ENCODE measurements around the gene GPATCH2. TPM values are rescaled to one million over a fixed set of nuclear protein-coding genes. Genes with fewer than 3 reads are reported as not detected.

GPATCH2 gene
- total RNA-seq, 1 experiment from 2014 or later: 34.5 TPM

GRCh38 chr1:217453816-217454215 is 177.1 kb downstream of the GPATCH2 start:
- H3K36me3 Mint-ChIP-seq (ENCODE audit: insufficient read depth, unreplicated experiment): peaks cover 7% of the 10 kb centered on the region
- POLR2A ChIA-PET: interaction anchor here (0.7 kb wide), 1 partner anchor 227 kb away, joined by 3 read pairs; no protein-coding TSS in a partner anchor
- intact Hi-C loops (cut with micrococcal nuclease): no loop called here
- BruUV-seq (replicated peaks): no TSS peak
- H3K27me3 Mint-ChIP-seq (ENCODE audit: insufficient read depth, unreplicated experiment): no peaks in the 10 kb centered on the region
- TF ChIP-seq CTCF (IDR thresholded peaks at IDR 0.05; ENCODE audit: unreplicated experiment): no peak
- no peaks in the 10 kb centered on the region for H3K9me3 Mint-ChIP-seq (ENCODE audit: unreplicated experiment)
- H3K4me3 Mint-ChIP-seq (ENCODE audit: unreplicated experiment): no peak overlapping the region
- no peak for DNase-seq (ENCODE audit: unreplicated experiment)
- CTCF ChIA-PET: no interaction called here
- no peaks in the 10 kb centered on the region for H3K4me1 Mint-ChIP-seq (ENCODE audit: insufficient read depth, unreplicated experiment)
- H3K27ac Mint-ChIP-seq (ENCODE audit: low read depth, unreplicated experiment): no peak overlapping the region

- no peaks in the 10 kb centered on the region for H3K27me3 Mint-ChIP-seq (ENCODE audit: insufficient read depth, unreplicated experiment)
- intact Hi-C loops (cut with micrococcal nuclease): no loop called here
- no peak overlapping the region for H3K4me3 Mint-ChIP-seq (ENCODE audit: unreplicated experiment)
- peaks cover 23% of the 10 kb centered on the region for H3K36me3 Mint-ChIP-seq (ENCODE audit: insufficient read depth, unreplicated experiment)
- CTCF ChIA-PET: no interaction called here
- no peak overlapping the region for H3K27ac Mint-ChIP-seq (ENCODE audit: low read depth, unreplicated experiment)
- POLR2A ChIA-PET: no interaction called here
- H3K4me1 Mint-ChIP-seq (ENCODE audit: insufficient read depth, unreplicated experiment): no peaks in the 10 kb centered on the region
- no peaks in the 10 kb centered on the region for H3K9me3 Mint-ChIP-seq (ENCODE audit: unreplicated experiment)
- no peak for DNase-seq (ENCODE audit: unreplicated experiment)
- TF ChIP-seq CTCF (IDR thresholded peaks at IDR 0.05; ENCODE audit: unreplicated experiment): no peak
- no TSS peak for BruUV-seq (replicated peaks)
Observed at GRCh38 chr1:217449370-217449769, 181.5 kb downstream of the GPATCH2 start.

GRCh38 chr1:217443845-217444244 is 187.0 kb downstream of the GPATCH2 start:
- no peak for DNase-seq (ENCODE audit: unreplicated experiment)
- Mint-ChIP-seq H3K36me3 (ENCODE audit: insufficient read depth, unreplicated experiment) (peaks cover 28% of the 10 kb centered on the region), H3K4me3 (ENCODE audit: unreplicated experiment) (no peak overlapping the region), H3K4me1 (ENCODE audit: insufficient read depth, unreplicated experiment) (no peaks in the 10 kb centered on the region), H3K27me3 (ENCODE audit: insufficient read depth, unreplicated experiment) (no peaks in the 10 kb centered on the region), H3K27ac (ENCODE audit: low read depth, unreplicated experiment) (no peak overlapping the region), H3K9me3 (ENCODE audit: unreplicated experiment) (peaks cover 9% of the 10 kb centered on the region)
- no TSS peak for BruUV-seq (replicated peaks)
- intact Hi-C loops (cut with micrococcal nuclease): no loop called here
- CTCF ChIA-PET: no interaction called here
- no peak for TF ChIP-seq CTCF (IDR thresholded peaks at IDR 0.05; ENCODE audit: unreplicated experiment)
- POLR2A ChIA-PET: no interaction called here

- ChIA-PET POLR2A (no interaction called here), CTCF (interaction anchor here (0.7 to 0.9 kb wide), 4 partner anchors 14 to 688 kb away, joined by 3 read pairs; no protein-coding TSS in a partner anchor)
- peaks cover 20% of the 10 kb centered on the region for H3K9me3 Mint-ChIP-seq (ENCODE audit: unreplicated experiment)
- no TSS peak for BruUV-seq (replicated peaks)
- no peak overlapping the region for H3K27ac Mint-ChIP-seq (ENCODE audit: low read depth, unreplicated experiment)
- no peaks in the 10 kb centered on the region for H3K27me3 Mint-ChIP-seq (ENCODE audit: insufficient read depth, unreplicated experiment)
- no peak for TF ChIP-seq CTCF (IDR thresholded peaks at IDR 0.05; ENCODE audit: unreplicated experiment)
- H3K36me3 Mint-ChIP-seq (ENCODE audit: insufficient read depth, unreplicated experiment): peaks cover 35% of the 10 kb centered on the region
- intact Hi-C loops (cut with micrococcal nuclease): no loop called here
- peaks cover 6% of the 10 kb centered on the region for H3K4me1 Mint-ChIP-seq (ENCODE audit: insufficient read depth, unreplicated experiment)
- no peak overlapping the region for H3K4me3 Mint-ChIP-seq (ENCODE audit: unreplicated experiment)
- DNase-seq (ENCODE audit: unreplicated experiment): no peak
Observed at GRCh38 chr1:217437376-217437775, 193.5 kb downstream of the GPATCH2 start.
